Esophagus squamous epithelium (tissue), 5 donors: ENCODE measurements around the gene MT2A. TPM values are rescaled to one million over a fixed set of nuclear protein-coding genes. Genes with fewer than 3 reads are reported as not detected.
"Not testable (repeated sequence)": the region's sequence is repeated elsewhere in the genome, so short reads cannot be mapped to it uniquely, and the experiment has no call there.

Experiments used
- DNase-seq: peaks from one replicate; lab custom pipeline; 2025; lab: John Stamatoyannopoulos, UW
- H3K27ac ChIP-seq, 4 donors: fragments of 200-600 bp; sonication (generic); one replicate each; pipeline ENCODE4 v1.5.1; 2016 to 2019; ENCODE audit warnings: mild to moderate bottlenecking in 1 of 4
- H3K27me3 ChIP-seq, 4 donors: fragments of 200-600 bp; sonication (generic); 1 replicate in 3 of 4; 2 replicates in 1 of 4; pipeline versions ENCODE4 v1.5.1 to v1.6.0; 2017 to 2021; ENCODE audit warnings: antibody characterized with exemption in 1 of 4
- H3K36me3 ChIP-seq, 3 donors: fragments of 200-600 bp; sonication (generic); one replicate each; pipeline ENCODE4 v1.5.1; 2016 to 2019
- H3K4me1 ChIP-seq, 3 donors: fragments of 200-600 bp; sonication (generic); one replicate each; pipeline ENCODE4 v1.5.1; 2017 to 2019
- H3K4me3 ChIP-seq, 4 donors: fragments of 200-600 bp; sonication (generic); 1 replicate in 3 of 4; 2 replicates in 1 of 4; pipeline ENCODE4 v1.5.1; 2016 to 2019; ENCODE audit warnings: mild to moderate bottlenecking in 2 of 4, moderate library complexity in 1 of 4
- H3K9me3 ChIP-seq, 3 donors: fragments of 200-600 bp; sonication (generic); one replicate each; pipeline ENCODE4 v1.5.1; 2016 to 2019
- CTCF ChIP-seq, 6 experiments: fragments of 450-650 bp in 4 of 6; fragments of 200-600 bp in 2 of 6; sonication (generic) in 2 of 6; IDR thresholded peaks; one replicate each; pipeline ENCODE4 v1.5.1; 2016 to 2019; ENCODE audit warnings: antibody characterized with exemption in 6 of 6, mild to moderate bottlenecking in 4 of 6, moderate library complexity in 4 of 6
- POLR2A ChIP-seq, 4 donors: fragments of 450-650 bp; IDR thresholded peaks; one replicate each; pipeline ENCODE4 v1.6.1; 2017; ENCODE audit warnings: antibody characterized with exemption in 4 of 4, mild to moderate bottlenecking in 4 of 4, moderate library complexity in 3 of 4
- WGBS, 2 donors: methylation state at CpG; one replicate each; pipeline ENCODE4 v1.1.5; 2018; 5-methylcytosine and 5-hydroxymethylcytosine counted together
- intact Hi-C: fragments of 100-400 bp; cut with DNase I; formaldehyde crosslinking; loops from one replicate; pipeline ENCODE4 v1.15.0; 2022
- total RNA-seq, 4 donors: library from RNA; depleted of rRNA; stranded (reverse); fragments of >200 nt; gene quantifications; one replicate each; pipeline ENCODE4 v1.1.0, GENCODE V29; 2016
- donor health status: DM: yes; HTN: yes; CAD: no.

The MT2A gene
- total RNA-seq, 4 donors from 2014 or later: 76.5 to 157 (median 96.2) TPM

GRCh38 chr16:56616608-56617211 is 8.3 kb downstream of the MT2A start:
- Histone ChIP-seq H3K4me3 (peak overlapping the region; percentile 10 to 54 (median 42)), H3K9me3 (no peaks in the 10 kb centered on the region), H3K27ac (peak overlapping the region in 3 of 4 donors; percentile 58 to 64 (median 63)), H3K27me3 (peaks cover 0 to 19% (median 0%) of the 10 kb centered on the region in 4 donors), H3K36me3 (no peaks in the 10 kb centered on the region), H3K4me1 (peaks cover 9 to 28% (median 11%) of the 10 kb centered on the region in 3 donors)
- DNase-seq: no peak
- TF ChIP-seq CTCF (IDR thresholded peaks at IDR 0.05) (no peak), POLR2A (IDR thresholded peaks at IDR 0.05) (no peak)
- intact Hi-C loops: no loop called here
- 61 to 71% methylated on average over 15 to 18 of the region's 23 CpGs for WGBS, 2 donors

- no peak for DNase-seq
Observed at GRCh38 chr16:56617212-56618085, 9.1 kb downstream of the MT2A start.

GRCh38 chr16:56618138-56618537 is 9.8 kb downstream of the MT2A start:
- DNase-seq: no peak
- Histone ChIP-seq H3K9me3 (no peaks in the 10 kb centered on the region), H3K4me1 (peaks cover 9 to 22% (median 11%) of the 10 kb centered on the region in 3 donors), H3K4me3 (no peak overlapping the region), H3K36me3 (no peaks in the 10 kb centered on the region), H3K27ac (no peak overlapping the region), H3K27me3 (peaks cover 0 to 19% (median 0%) of the 10 kb centered on the region in 4 donors)
- 63 to 82% methylated on average over 4 to 5 of the region's 6 CpGs for WGBS, 2 donors
- intact Hi-C loops: no loop called here
- TF ChIP-seq POLR2A (IDR thresholded peaks at IDR 0.05) (no peak), CTCF (IDR thresholded peaks at IDR 0.05) (no peak)

More at GRCh38 chr16:56617212-56618085, 9.1 kb downstream of the MT2A start:
- Histone ChIP-seq H3K4me1 (peaks cover 9 to 22% (median 11%) of the 10 kb centered on the region in 3 donors), H3K9me3 (no peaks in the 10 kb centered on the region), H3K27me3 (peaks cover 0 to 19% (median 0%) of the 10 kb centered on the region in 4 donors), H3K4me3 (peak overlapping the region; percentile 10 to 54 (median 42)), H3K27ac (peak overlapping the region; percentile 31 to 64 (median 60)), H3K36me3 (no peaks in the 10 kb centered on the region)
- 4 to 24% methylated on average over 15 to 34 of the region's 41 CpGs for WGBS, 2 donors
- intact Hi-C loops: no loop called here
- peak in 1 of 6 experiments; percentile 17 for TF ChIP-seq CTCF (IDR thresholded peaks at IDR 0.05)
- peak in 1 of 4 donors; percentile 24 for TF ChIP-seq POLR2A (IDR thresholded peaks at IDR 0.05)

DNA sequence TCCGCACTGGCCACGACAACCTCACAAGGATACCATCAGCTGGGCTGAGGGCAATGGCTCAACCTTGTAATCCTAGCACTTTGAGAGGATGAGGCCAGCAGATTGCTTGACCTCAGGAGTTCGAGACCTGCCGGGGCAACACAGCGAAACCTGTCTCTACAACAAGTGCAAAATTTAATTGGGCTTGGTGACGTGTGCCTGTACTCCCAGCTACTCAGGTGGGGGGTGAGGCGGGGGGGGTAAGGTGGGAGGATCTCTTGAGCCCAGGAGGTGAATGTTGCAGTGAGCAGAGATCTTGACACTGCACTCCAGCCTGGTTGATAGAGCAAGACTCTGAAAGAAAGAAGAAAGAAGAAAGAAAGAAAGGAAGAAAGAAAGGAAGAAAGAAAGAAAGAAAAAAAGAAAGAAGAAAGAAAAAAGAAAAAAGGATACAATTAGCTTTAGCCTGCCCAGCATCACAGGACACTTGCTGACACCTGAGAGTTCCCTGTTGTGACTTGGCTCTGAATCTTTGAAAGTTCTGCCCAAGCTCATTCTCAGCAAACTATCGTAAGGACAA is 12.0 kb downstream of the MT2A start:
- TF ChIP-seq CTCF (IDR thresholded peaks at IDR 0.05) (no peak), POLR2A (IDR thresholded peaks at IDR 0.05) (no peak)
- Histone ChIP-seq H3K27me3 (peaks cover 0 to 21% (median 0%) of the 10 kb centered on the region in 4 donors), H3K9me3 (no peaks in the 10 kb centered on the region), H3K36me3 (no peaks in the 10 kb centered on the region), H3K4me1 (peaks cover 11 to 32% (median 11%) of the 10 kb centered on the region in 3 donors), H3K27ac (no peak overlapping the region), H3K4me3 (no peak overlapping the region)
- DNase-seq: no peak
- 93% methylated on average over 7 of the region's 8 CpGs for WGBS, 2 donors
- intact Hi-C loops: no loop called here

DNA sequence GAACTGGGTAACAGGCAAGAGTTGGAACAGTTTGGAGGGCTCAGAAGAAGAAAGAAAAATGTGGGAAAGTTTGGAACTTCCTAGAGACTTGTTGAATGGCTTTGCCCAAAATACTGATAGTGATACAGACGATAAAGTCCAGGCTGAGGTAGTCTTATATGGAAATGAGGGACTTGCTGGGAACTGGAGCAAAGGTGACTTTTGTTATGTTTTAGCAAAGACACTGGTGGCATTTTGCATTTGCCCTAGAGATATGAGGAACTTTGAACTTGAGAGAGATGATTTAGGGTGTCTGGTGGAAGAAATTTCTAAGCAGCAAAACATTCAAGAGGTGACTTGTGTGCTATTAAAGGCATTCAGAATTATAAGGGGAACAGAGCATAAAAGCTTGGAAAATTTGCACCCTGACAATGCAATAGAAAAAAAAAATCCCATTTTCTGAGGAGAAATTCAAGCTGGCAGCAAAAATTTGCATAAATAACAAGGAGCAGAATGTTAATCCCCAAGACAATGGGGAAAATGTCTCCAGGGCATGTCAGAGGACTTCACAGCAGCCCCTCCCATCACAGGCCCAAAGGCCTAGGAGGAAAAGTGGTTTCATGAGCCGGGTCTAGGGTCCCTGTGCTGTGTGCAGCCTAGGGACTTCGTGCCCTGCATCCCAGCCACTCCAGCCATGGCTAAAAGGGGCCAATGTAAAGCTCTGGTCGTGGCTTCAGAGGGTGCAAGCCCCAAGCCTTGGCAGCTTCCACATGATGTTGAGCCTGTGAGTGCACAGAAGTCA is 13.5 kb downstream of the MT2A start:
- Histone ChIP-seq H3K27me3 (peaks cover 0 to 28% (median 0%) of the 10 kb centered on the region in 4 donors), H3K27ac (peak overlapping the region in 2 of 4 donors; percentile 58 to 59), H3K4me1 (peaks cover 14 to 43% (median 19%) of the 10 kb centered on the region in 3 donors)
- DNase-seq, H3K9me3 ChIP-seq, H3K36me3 ChIP-seq, H3K4me3 ChIP-seq, intact Hi-C loops: not testable (repeated sequence)
- 77 to 83% methylated on average over 2 of the region's 4 CpGs for WGBS, 2 donors

GRCh38 chr16:56623184-56623583 is 14.8 kb downstream of the MT2A start:
- H3K4me1 ChIP-seq: peaks cover 6 to 39% (median 9%) of the 10 kb centered on the region in 3 donors
- DNase-seq, intact Hi-C loops, H3K36me3 ChIP-seq, H3K27ac ChIP-seq, H3K9me3 ChIP-seq, H3K4me3 ChIP-seq: not testable (repeated sequence)
- peaks cover 0 to 18% (median 0%) of the 10 kb centered on the region in 4 donors for H3K27me3 ChIP-seq
- WGBS, 2 donors: 88 to 89% methylated on average over 5 of the region's 5 CpGs
